ENCODE measurements around the gene TRIM68.

TRIM68 gene

DNA sequence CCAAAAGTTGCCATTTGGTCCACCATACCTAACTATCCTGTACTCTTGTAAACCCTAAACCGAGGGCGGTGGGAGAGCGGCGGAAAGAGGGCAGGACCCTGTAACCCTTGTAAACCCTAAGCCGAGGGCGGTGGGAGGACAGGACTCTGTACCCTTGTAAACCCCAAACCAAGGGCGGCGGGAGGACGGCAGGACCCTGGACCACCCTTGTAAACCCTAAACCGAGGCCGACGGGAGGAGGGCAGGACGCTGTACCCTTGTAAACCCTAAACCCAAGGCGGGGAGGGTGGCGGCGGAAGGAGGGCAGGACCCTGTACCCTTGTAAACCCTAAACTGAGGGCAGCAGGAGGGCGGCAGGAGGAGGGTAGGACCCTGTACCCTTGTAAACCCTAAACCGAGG lies 39.0 kb downstream of the TRIM68 start:
- WGBS = 88% methylated on average over 17 of the region's 18 CpGs
- H4K91ac ChIP-seq (ENCODE audit: low read length) = no peak overlapping the region

DNA sequence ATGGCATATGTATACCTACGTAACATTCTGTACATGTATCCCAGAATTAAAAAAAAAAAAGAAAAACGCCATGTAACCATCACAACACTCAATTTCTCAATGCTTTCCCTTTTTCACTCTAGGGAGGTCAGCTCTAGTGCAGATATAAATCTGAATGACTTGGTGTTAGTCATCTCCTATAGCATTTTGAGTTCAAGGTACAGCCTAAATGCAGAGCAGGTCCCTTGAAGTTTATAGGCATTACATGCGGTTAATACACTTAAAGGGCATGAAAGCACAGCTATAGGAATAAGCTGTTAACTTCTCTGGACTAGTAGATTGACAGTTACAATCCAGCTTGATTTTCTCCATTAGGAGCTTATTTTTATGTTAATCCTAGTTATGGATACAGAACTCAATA lies 42.7 kb downstream of the TRIM68 start:
- 100% methylated on average over 2 of the region's 3 CpGs for WGBS
- Histone ChIP-seq H3K4me2 (ENCODE audit: low read length, poor library complexity, severe bottlenecking) (no peak overlapping the region), H3K23ac (ENCODE audit: low read length in 2 of 2) (no peak overlapping the region), H2AK5ac (ENCODE audit: low read length, severe bottlenecking) (no peak overlapping the region), H4K8ac (ENCODE audit: low read length) (no peak overlapping the region), H3K9ac (ENCODE audit: low read length) (no peak overlapping the region), H3K27ac (ENCODE audit: low read length, poor library complexity, severe bottlenecking) (no peak overlapping the region), H3K27me3 (ENCODE audit: control insufficient read depth in 1 of 2, insufficient read depth in 1 of 2, low read length in 2 of 2) (no peaks in the 10 kb centered on the region), H2BK15ac (ENCODE audit: low read depth, poor library complexity, severe bottlenecking) (no peak overlapping the region), H3K18ac (ENCODE audit: low read depth in 1 of 2, low read length in 2 of 2) (no peak overlapping the region), H3K36me3 (ENCODE audit: control insufficient read depth in 1 of 2, insufficient read depth in 2 of 2, low read depth in 1 of 2, low read length in 2 of 2) (no peaks in the 10 kb centered on the region), H2BK12ac (ENCODE audit: low read length in 2 of 2) (no peak overlapping the region), H2AFZ (ENCODE audit: low read depth, low read length) (no peak overlapping the region), H3K4me1 (ENCODE audit: control insufficient read depth, insufficient read depth, low read depth, low read length) (no peaks in the 10 kb centered on the region), H2BK5ac (ENCODE audit: low read depth, low read length, poor library complexity, severe bottlenecking) (no peak overlapping the region), H3K14ac (ENCODE audit: low read length in 2 of 2) (no peak overlapping the region), H3K9me3 (ENCODE audit: control insufficient read depth, low read length) (no peaks in the 10 kb centered on the region), H2BK120ac (ENCODE audit: low read depth, low read length) (no peak overlapping the region), H3K4ac (ENCODE audit: low read depth in 1 of 2, low read length in 2 of 2) (no peak overlapping the region), H3K4me3 (ENCODE audit: insufficient read depth in 1 of 2, low read depth in 1 of 2, low read length in 2 of 2) (no peak overlapping the region), H4K91ac (ENCODE audit: low read length) (no peak overlapping the region), H3K79me1 (replicated peaks; ENCODE audit: low read length, poor library complexity, severe bottlenecking) (no peaks in the 10 kb centered on the region)
- DNase-seq = no peak

More for the DNA sequence above, 39.0 kb downstream of the TRIM68 start:
- Histone ChIP-seq H3K4me3 (ENCODE audit: insufficient read depth in 1 of 2, low read depth in 1 of 2, low read length in 2 of 2) (no peak overlapping the region), H2BK120ac (ENCODE audit: low read depth, low read length) (no peak overlapping the region), H2AFZ (ENCODE audit: low read depth, low read length) (no peak overlapping the region), H3K4me1 (ENCODE audit: control insufficient read depth, insufficient read depth, low read depth, low read length) (no peaks in the 10 kb centered on the region), H3K4ac (ENCODE audit: low read depth in 1 of 2, low read length in 2 of 2) (no peak overlapping the region), H2BK5ac (ENCODE audit: low read depth, low read length, poor library complexity, severe bottlenecking) (no peak overlapping the region), H4K8ac (ENCODE audit: low read length) (no peak overlapping the region), H3K23ac (ENCODE audit: low read length in 2 of 2) (no peak overlapping the region), H2BK12ac (ENCODE audit: low read length in 2 of 2) (no peak overlapping the region), H3K9ac (ENCODE audit: low read length) (no peak overlapping the region), H3K36me3 (ENCODE audit: control insufficient read depth in 1 of 2, insufficient read depth in 2 of 2, low read depth in 1 of 2, low read length in 2 of 2) (no peaks in the 10 kb centered on the region), H3K14ac (ENCODE audit: low read length in 2 of 2) (no peak overlapping the region), H2AK5ac (ENCODE audit: low read length, severe bottlenecking) (no peak overlapping the region), H3K79me1 (replicated peaks; ENCODE audit: low read length, poor library complexity, severe bottlenecking) (no peaks in the 10 kb centered on the region), H2BK15ac (ENCODE audit: low read depth, poor library complexity, severe bottlenecking) (no peak overlapping the region), H3K9me3 (ENCODE audit: control insufficient read depth, low read length) (no peaks in the 10 kb centered on the region), H3K18ac (ENCODE audit: low read depth in 1 of 2, low read length in 2 of 2) (no peak overlapping the region), H3K27ac (ENCODE audit: low read length, poor library complexity, severe bottlenecking) (no peak overlapping the region), H3K27me3 (ENCODE audit: control insufficient read depth in 1 of 2, insufficient read depth in 1 of 2, low read length in 2 of 2) (no peaks in the 10 kb centered on the region), H3K4me2 (ENCODE audit: low read length, poor library complexity, severe bottlenecking) (no peak overlapping the region)
- no peak for DNase-seq

GRCh38 chr11:4560467-4560866 lies 47.6 kb downstream of the TRIM68 start:
- no peak for DNase-seq
- H2BK12ac ChIP-seq (ENCODE audit: low read length in 2 of 2) = no peak overlapping the region
- H2BK120ac ChIP-seq (ENCODE audit: low read depth, low read length) = no peak overlapping the region
- H2AK5ac ChIP-seq (ENCODE audit: low read length, severe bottlenecking) = no peak overlapping the region
- H3K79me1 ChIP-seq (replicated peaks; ENCODE audit: low read length, poor library complexity, severe bottlenecking) = no peaks in the 10 kb centered on the region
- H2AFZ ChIP-seq (ENCODE audit: low read depth, low read length) = no peak overlapping the region
- no peak overlapping the region for H4K8ac ChIP-seq (ENCODE audit: low read length)
- H3K36me3 ChIP-seq (ENCODE audit: control insufficient read depth in 1 of 2, insufficient read depth in 2 of 2, low read depth in 1 of 2, low read length in 2 of 2) = no peaks in the 10 kb centered on the region
- H3K27me3 ChIP-seq (ENCODE audit: control insufficient read depth in 1 of 2, insufficient read depth in 1 of 2, low read length in 2 of 2) = no peaks in the 10 kb centered on the region
- H2BK5ac ChIP-seq (ENCODE audit: low read depth, low read length, poor library complexity, severe bottlenecking) = no peak overlapping the region
- H3K9ac ChIP-seq (ENCODE audit: low read length) = no peak overlapping the region
- no peak overlapping the region for H3K18ac ChIP-seq (ENCODE audit: low read depth in 1 of 2, low read length in 2 of 2)
- no peaks in the 10 kb centered on the region for H3K9me3 ChIP-seq (ENCODE audit: control insufficient read depth, low read length)
- no peak overlapping the region for H3K27ac ChIP-seq (ENCODE audit: low read length, poor library complexity, severe bottlenecking)
- no peak overlapping the region for H3K4me2 ChIP-seq (ENCODE audit: low read length, poor library complexity, severe bottlenecking)
- H3K4me1 ChIP-seq (ENCODE audit: control insufficient read depth, insufficient read depth, low read depth, low read length) = no peaks in the 10 kb centered on the region
- no peak overlapping the region for H3K4ac ChIP-seq (ENCODE audit: low read depth in 1 of 2, low read length in 2 of 2)
- 100% methylated on average over 1 of the region's 1 CpG for WGBS
- H2BK15ac ChIP-seq (ENCODE audit: low read depth, poor library complexity, severe bottlenecking) = no peak overlapping the region
- no peak overlapping the region for H3K4me3 ChIP-seq (ENCODE audit: insufficient read depth in 1 of 2, low read depth in 1 of 2, low read length in 2 of 2)
- H3K23ac ChIP-seq (ENCODE audit: low read length in 2 of 2) = no peak overlapping the region
- no peak overlapping the region for H4K91ac ChIP-seq (ENCODE audit: low read length)
- no peak overlapping the region for H3K14ac ChIP-seq (ENCODE audit: low read length in 2 of 2)

DNA sequence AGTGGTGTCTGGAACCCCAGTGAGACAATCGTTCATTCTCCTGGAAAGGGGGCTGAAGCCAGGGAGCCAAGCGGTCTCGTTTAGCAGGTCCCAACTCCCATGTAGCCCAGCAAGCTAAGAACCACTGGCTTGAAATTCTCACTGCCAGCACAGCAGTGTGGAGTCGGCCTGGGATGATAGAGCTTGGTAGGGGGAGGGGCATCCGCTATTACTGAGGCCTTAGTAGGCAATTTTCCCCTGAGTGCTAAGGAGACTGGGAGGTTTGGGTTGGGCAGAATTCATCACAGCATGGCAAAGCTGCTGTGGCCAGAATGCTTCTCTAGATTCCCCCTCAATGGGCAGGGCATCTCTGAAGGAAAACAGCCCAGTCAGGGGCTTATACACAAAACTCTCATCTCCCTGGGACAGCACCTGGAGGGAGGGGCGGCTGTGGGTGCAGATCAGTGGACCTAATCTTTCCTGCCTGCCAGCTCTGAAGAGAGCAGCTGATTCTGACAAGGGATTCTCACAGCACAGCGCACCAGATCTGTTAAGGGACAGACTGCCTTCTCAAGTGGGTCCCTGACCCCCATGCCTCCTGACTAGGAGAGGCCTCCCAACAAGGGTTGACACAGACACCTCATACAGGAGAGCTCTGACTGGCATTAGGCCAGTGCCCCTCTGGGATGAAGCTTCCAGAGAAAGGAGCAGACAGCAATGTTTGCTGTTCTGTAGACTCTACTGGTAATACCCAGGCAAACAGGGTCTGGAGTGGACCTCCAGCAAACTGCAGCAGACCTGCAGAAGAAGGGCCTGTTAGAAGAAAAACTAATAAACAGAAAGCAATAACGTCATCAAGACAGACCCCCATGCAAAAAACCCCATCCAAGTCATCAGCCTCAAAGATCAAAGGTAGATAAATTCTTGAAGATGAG lies 48.2 kb downstream of the TRIM68 start:
- Histone ChIP-seq H3K23ac (ENCODE audit: low read length in 2 of 2) (no peak overlapping the region), H3K9me3 (ENCODE audit: control insufficient read depth, low read length) (no peaks in the 10 kb centered on the region), H2BK15ac (ENCODE audit: low read depth, poor library complexity, severe bottlenecking) (no peak overlapping the region), H4K8ac (ENCODE audit: low read length) (no peak overlapping the region), H3K27me3 (ENCODE audit: control insufficient read depth in 1 of 2, insufficient read depth in 1 of 2, low read length in 2 of 2) (no peaks in the 10 kb centered on the region), H3K36me3 (ENCODE audit: control insufficient read depth in 1 of 2, insufficient read depth in 2 of 2, low read depth in 1 of 2, low read length in 2 of 2) (no peaks in the 10 kb centered on the region), H3K4me1 (ENCODE audit: control insufficient read depth, insufficient read depth, low read depth, low read length) (no peaks in the 10 kb centered on the region), H3K9ac (ENCODE audit: low read length) (no peak overlapping the region), H4K91ac (ENCODE audit: low read length) (no peak overlapping the region), H3K4me2 (ENCODE audit: low read length, poor library complexity, severe bottlenecking) (no peak overlapping the region), H2BK12ac (ENCODE audit: low read length in 2 of 2) (no peak overlapping the region), H3K14ac (ENCODE audit: low read length in 2 of 2) (no peak overlapping the region), H2AFZ (ENCODE audit: low read depth, low read length) (no peak overlapping the region), H3K18ac (ENCODE audit: low read depth in 1 of 2, low read length in 2 of 2) (no peak overlapping the region), H3K79me1 (replicated peaks; ENCODE audit: low read length, poor library complexity, severe bottlenecking) (no peaks in the 10 kb centered on the region), H2BK120ac (ENCODE audit: low read depth, low read length) (no peak overlapping the region), H3K27ac (ENCODE audit: low read length, poor library complexity, severe bottlenecking) (no peak overlapping the region), H2BK5ac (ENCODE audit: low read depth, low read length, poor library complexity, severe bottlenecking) (no peak overlapping the region), H2AK5ac (ENCODE audit: low read length, severe bottlenecking) (no peak overlapping the region), H3K4ac (ENCODE audit: low read depth in 1 of 2, low read length in 2 of 2) (no peak overlapping the region), H3K4me3 (ENCODE audit: insufficient read depth in 1 of 2, low read depth in 1 of 2, low read length in 2 of 2) (no peak overlapping the region)
- WGBS = 74% methylated on average over 7 of the region's 8 CpGs
- DNase-seq = no peak
